CD14-positive monocyte (primary cell): ENCODE data around the gene PKMYT1. TPM values are rescaled to one million over a fixed set of nuclear protein-coding genes. Genes with fewer than 3 reads are reported as not detected.

Experiments
- DNase-seq, 3 donors: peaks; one replicate each; pipeline ENCODE4 v3.0.0-alpha.2; 2011 to 2022
- H2AFZ ChIP-seq: 2 replicates; pipeline ENCODE4 v1.6.0; 2012; ENCODE audit warnings: mild to moderate bottlenecking, low read depth, low read length, inconsistent platforms; ENCODE audit not compliant: insufficient read depth, poor library complexity, severe bottlenecking
- H3K27ac ChIP-seq, 2 donors: 1 replicate in 1 of 2; 2 replicates in 1 of 2; pipeline ENCODE4 v1.5.1; 2012 to 2013; ENCODE audit warnings: low read length in 2 of 2, control low read depth in 1 of 2, inconsistent platforms in 1 of 2, low read depth in 1 of 2, mild to moderate bottlenecking in 1 of 2
- H3K27me3 ChIP-seq, 2 donors: one replicate each; pipeline versions ENCODE4 v1.6.0 to v1.6.1; 2011 to 2013; ENCODE audit warnings: low read length in 2 of 2; ENCODE audit not compliant: control insufficient read depth in 2 of 2, insufficient read depth in 2 of 2
- H3K36me3 ChIP-seq, 2 donors: replicated peaks in 1 of 2; 1 replicate in 1 of 2; 2 replicates in 1 of 2; pipeline versions ENCODE4 v1.5.1 to v1.6.1; 2012 to 2013; ENCODE audit warnings: low read length in 2 of 2, control low read depth in 1 of 2, inconsistent platforms in 1 of 2, mild to moderate bottlenecking in 1 of 2; ENCODE audit not compliant: insufficient read depth in 2 of 2, control insufficient read depth in 1 of 2
- H3K4me1 ChIP-seq, 2 donors: 1 replicate in 1 of 2; 2 replicates in 1 of 2; pipeline versions ENCODE4 v1.5.1 to v1.6.1; 2012 to 2013; ENCODE audit warnings: low read length in 2 of 2, control low read depth in 1 of 2, inconsistent platforms in 1 of 2, mild to moderate bottlenecking in 1 of 2, moderate library complexity in 1 of 2; ENCODE audit not compliant: insufficient read depth in 2 of 2, control insufficient read depth in 1 of 2
- H3K4me2 ChIP-seq: replicated peaks from 2 replicates; pipeline ENCODE3; 2012; ENCODE audit warnings: low read length, moderate library complexity, mild to moderate bottlenecking; ENCODE audit not compliant: poor library complexity, severe bottlenecking; ENCODE audit errors: extremely low read depth
- H3K4me3 ChIP-seq, 3 experiments: fragments of 200-600 bp in 1 of 3; sonication (generic) in 1 of 3; replicated peaks in 1 of 3; 1 replicate in 2 of 3; 2 replicates in 1 of 3; pipeline ENCODE4 v1.5.1; 2011 to 2013; ENCODE audit warnings: low read length in 3 of 3, mild to moderate bottlenecking in 3 of 3, control low read depth in 2 of 3, low read depth in 2 of 3, inconsistent platforms in 1 of 3, moderate library complexity in 1 of 3
- H3K79me2 ChIP-seq: 2 replicates; pipeline ENCODE4 v1.6.0; 2012; ENCODE audit warnings: mild to moderate bottlenecking, control low read depth, inconsistent platforms, low read length, moderate library complexity; ENCODE audit not compliant: insufficient read depth
- H3K9ac ChIP-seq: 2 replicates; pipeline ENCODE4 v1.6.0; 2017; ENCODE audit warnings: low read length, mild to moderate bottlenecking; ENCODE audit not compliant: insufficient read depth, poor library complexity, severe bottlenecking
- H3K9me3 ChIP-seq, 2 donors: replicated peaks in 1 of 2; 1 replicate in 1 of 2; 2 replicates in 1 of 2; pipeline versions ENCODE4 v1.5.1 to v1.6.1; 2012 to 2013; ENCODE audit warnings: low read length in 2 of 2, control low read depth in 1 of 2; ENCODE audit not compliant: control insufficient read depth in 1 of 2, insufficient read depth in 1 of 2
- H4K20me1 ChIP-seq: 2 replicates; pipeline ENCODE4 v1.6.0; 2012; ENCODE audit warnings: mild to moderate bottlenecking, low read length, control low read depth, moderate library complexity; ENCODE audit not compliant: insufficient read depth
- H3K27ac Mint-ChIP-seq, 7 donors: one replicate each; pipeline ENCODE4 v1.8.0; 2020; ENCODE audit warnings: mild to moderate bottlenecking in 7 of 7, mixed read lengths in 7 of 7, moderate library complexity in 6 of 7, inconsistent platforms in 2 of 7
- H3K27me3 Mint-ChIP-seq, 3 donors: one replicate each; pipeline ENCODE4 v1.8.0; 2021 to 2022; ENCODE audit warnings: low read depth in 3 of 3, mild to moderate bottlenecking in 3 of 3, mixed read lengths in 3 of 3, moderate library complexity in 3 of 3, inconsistent platforms in 1 of 3
- H3K36me3 Mint-ChIP-seq, 2 donors: one replicate each; pipeline ENCODE4 v1.8.0; 2020; ENCODE audit warnings: mixed read lengths in 2 of 2, inconsistent platforms in 1 of 2, mild to moderate bottlenecking in 1 of 2
- H3K4me1 Mint-ChIP-seq: one replicate; pipeline ENCODE4 v1.8.0; 2020; ENCODE audit warnings: mild to moderate bottlenecking, mixed read lengths
- H3K4me3 Mint-ChIP-seq, 2 donors: one replicate each; pipeline ENCODE4 v1.8.0; 2020; ENCODE audit warnings: mild to moderate bottlenecking in 2 of 2, mixed read lengths in 2 of 2, moderate library complexity in 1 of 2
- H3K9me3 Mint-ChIP-seq, 7 donors: one replicate each; pipeline ENCODE4 v1.8.0; 2020 to 2022; ENCODE audit warnings: mixed read lengths in 7 of 7, mild to moderate bottlenecking in 6 of 7, moderate library complexity in 6 of 7, inconsistent platforms in 2 of 7
- CTCF ChIP-seq: fragments of 200-600 bp; IDR thresholded peaks from one replicate; pipeline ENCODE4 v1.8.0; 2022; ENCODE audit warnings: antibody characterized with exemption, mild to moderate bottlenecking
- WGBS: methylation state at CpG from one replicate; pipeline ENCODE4 v1.1.5; 2013; ENCODE audit warnings: missing lambda C conversion rate; ENCODE audit not compliant: insufficient coverage; 5-methylcytosine and 5-hydroxymethylcytosine counted together
- intact Hi-C, 2 donors: fragments of 100-400 bp; cut with micrococcal nuclease; formaldehyde crosslinking; loops; one replicate each; pipeline versions ENCODE4 v1.15.0 to v1.15.1; 2023
- polyA plus RNA-seq, 3 donors: library from polyadenylated mRNA; depleted of rRNA in 1 of 3; unstranded in 2 of 3; stranded (reverse) in 1 of 3; fragments of 300-500 nt in 2 of 3; fragments of >200 nt in 1 of 3; fragmentation: Illumina TruSeq in 2 of 3; gene quantifications; 1 replicate in 2 of 3; 2 replicates in 1 of 3; pipeline ENCODE4 v1.2.3, GENCODE V29; 2012 to 2021

PKMYT1 gene
- polyA plus RNA-seq, 3 donors, result 0.39 to 3.2 (median 3.0) TPM

GRCh38 chr16:2963074-2963722, 17.0 kb downstream of the PKMYT1 start:
- Mint-ChIP-seq H3K4me3 (peak overlapping the region in 1 of 2 donors; percentile 82), H3K9me3 (peaks cover 0 to 21% (median 6%) of the 10 kb centered on the region in 7 donors), H3K36me3 (peaks cover 4% of the 10 kb centered on the region in 2 donors), H3K27ac (no peak overlapping the region), H3K27me3 (peaks cover 49 to 86% (median 69%) of the 10 kb centered on the region in 3 donors), H3K4me1 (peaks cover 28% of the 10 kb centered on the region)
- Histone ChIP-seq H3K4me3 (peak overlapping the region in 1 of 3 experiments; percentile 69), H4K20me1 (peaks cover 20% of the 10 kb centered on the region), H2AFZ (no peak overlapping the region), H3K79me2 (no peaks in the 10 kb centered on the region), H3K36me3 (no peaks in the 10 kb centered on the region), H3K27ac (no peak overlapping the region), H3K9ac (no peak overlapping the region), H3K4me2 (peak overlapping the region; percentile 78), H3K9me3 (peaks cover 0 to 8% of the 10 kb centered on the region in 2 donors), H3K27me3 (peaks cover 27 to 68% of the 10 kb centered on the region in 2 donors), H3K4me1 (peaks cover 41 to 51% of the 10 kb centered on the region in 2 donors)
- peak in 1 of 3 donors; percentile 4 for DNase-seq
- WGBS, result 3% methylated on average over 14 of the region's 40 CpGs
- TF ChIP-seq CTCF, result no peak
- intact Hi-C loops, result no loop called here

- peaks cover 13% of the 10 kb centered on the region for H4K20me1 ChIP-seq
- H3K9me3 ChIP-seq, result peaks cover 0 to 3% of the 10 kb centered on the region in 2 donors
- intact Hi-C loops, result no loop called here
- peaks cover 45 to 80% (median 64%) of the 10 kb centered on the region in 3 donors for H3K27me3 Mint-ChIP-seq
- DNase-seq, result peak in 1 of 3 donors; percentile 4
- H3K36me3 Mint-ChIP-seq, result no peaks in the 10 kb centered on the region
- no peak overlapping the region for H3K27ac Mint-ChIP-seq
- no peaks in the 10 kb centered on the region for H3K79me2 ChIP-seq
- no peak overlapping the region for H3K27ac ChIP-seq
- H3K4me1 ChIP-seq, result peaks cover 34 to 44% of the 10 kb centered on the region in 2 donors
- H3K4me3 ChIP-seq, result no peak overlapping the region
- no peak for TF ChIP-seq CTCF
- no peak overlapping the region for H3K9ac ChIP-seq
- WGBS, result 30% methylated on average over 21 of the region's 28 CpGs
- H3K27me3 ChIP-seq, result peaks cover 21 to 61% of the 10 kb centered on the region in 2 donors
- peak overlapping the region in 1 of 2 donors; percentile 73 for H3K4me3 Mint-ChIP-seq
- H2AFZ ChIP-seq, result no peak overlapping the region
- H3K9me3 Mint-ChIP-seq, result peaks cover 0 to 17% (median 2%) of the 10 kb centered on the region in 7 donors
- no peaks in the 10 kb centered on the region for H3K36me3 ChIP-seq
- peaks cover 24% of the 10 kb centered on the region for H3K4me1 Mint-ChIP-seq
- H3K4me2 ChIP-seq, result no peak overlapping the region
Measured at GRCh38 chr16:2962334-2963073, 17.7 kb downstream of the PKMYT1 start.
